Heart right ventricle (tissue), 16 donors: ENCODE measurements around the gene PIEZO1. TPM values are rescaled to one million over a fixed set of nuclear protein-coding genes. Genes with fewer than 3 reads are reported as not detected.
A peak's percentile ranks its signal among the peaks of the same experiment; 100 is the strongest.

ENCODE experiments used
- ATAC-seq, 8 donors: fragments of 200-7000 bp; cut with Tn5 transposase; one replicate each; pipeline ENCODE4 v1.9.1; 2020; ENCODE audit warnings: mild to moderate bottlenecking in 8 of 8, moderate library complexity in 8 of 8, moderate number of reproducible peaks in 1 of 8
- DNase-seq, 2 donors: peaks; one replicate each; pipeline ENCODE4 v3.0.0-alpha.2; 2020
- H3K27ac ChIP-seq, 10 donors: fragments of 200-600 bp; sonication (generic) in 2 of 10; one replicate each; pipeline versions ENCODE4 v1.5.0 to v1.8.0; 2020 to 2022; ENCODE audit warnings: mild to moderate bottlenecking in 3 of 10
- H3K27me3 ChIP-seq, 7 donors: fragments of 200-600 bp; one replicate each; pipeline ENCODE4 v1.8.0; 2021 to 2022; ENCODE audit warnings: mild to moderate bottlenecking in 2 of 7
- H3K36me3 ChIP-seq, 9 donors: fragments of 200-600 bp; sonication (generic) in 1 of 9; one replicate each; pipeline versions ENCODE4 v1.5.0 to v1.8.0; 2020 to 2022; ENCODE audit warnings: mild to moderate bottlenecking in 2 of 9
- H3K4me1 ChIP-seq, 9 donors: fragments of 200-600 bp; sonication (generic) in 1 of 9; one replicate each; pipeline versions ENCODE4 v1.5.0 to v1.8.0; 2020 to 2022; ENCODE audit warnings: mild to moderate bottlenecking in 4 of 9
- H3K4me3 ChIP-seq, 10 donors: fragments of 200-600 bp; sonication (generic) in 2 of 10; one replicate each; pipeline versions ENCODE4 v1.5.0 to v1.8.0; 2020 to 2022; ENCODE audit warnings: mild to moderate bottlenecking in 7 of 10, moderate library complexity in 2 of 10
- H3K9me3 ChIP-seq, 11 donors: fragments of 200-600 bp in 10 of 11; sonication (generic) in 2 of 11; one replicate each; pipeline versions ENCODE4 v1.5.0 to v1.8.0; 2013 to 2022; ENCODE audit warnings: mild to moderate bottlenecking in 2 of 11, control low read depth in 1 of 11, moderate library complexity in 1 of 11
- CTCF ChIP-seq, 9 donors: fragments of 200-600 bp; sonication (generic) in 2 of 9; IDR thresholded peaks; one replicate each; pipeline versions ENCODE4 v1.5.0 to v1.8.0; 2021 to 2022; ENCODE audit warnings: antibody characterized with exemption in 9 of 9, mild to moderate bottlenecking in 5 of 9, moderate library complexity in 1 of 9
- WGBS, 2 donors: extraction: QIAGEN DNeasy Blood & Tissue Kit; methylation state at CpG; one replicate each; pipeline ENCODE4 v1.1.7; 2013; ENCODE audit warnings: inconsistent platforms in 1 of 2; 5-methylcytosine and 5-hydroxymethylcytosine counted together
- intact Hi-C, 10 donors: fragments of 100-400 bp; cut with DNase I; formaldehyde crosslinking; loops; one replicate each; pipeline versions ENCODE4 v1.11.1 to v1.14.2; 2022
- polyA plus RNA-seq, 2 donors: library from polyadenylated mRNA; stranded (reverse); fragments of 200-250 nt; gene quantifications; one replicate each; pipeline ENCODE4 v1.2.3, GENCODE V29; 2013
- total RNA-seq, 10 donors: library from RNA; stranded (reverse); fragmentation: NEBNext Ultra II Directional in 3 of 10; extraction: Animal tissue kit (Norgen Biotek cat#: 25700) in 3 of 10; gene quantifications; one replicate each; pipeline versions ENCODE4 v1.2.1 to v1.2.4, GENCODE V29; 2021 to 2023
- donor health status: Arrhythmogenic right ventricular cardiomyopathy.
- donor health status: ischemic (EF 13 %, LVEDD 7.1; RV severe dilation, severe dysfunction).
- donor health status: healthy with polysubstance abuse.
- donor health status: DM: no; HTN: yes; CAD: no.
- donor health status: DM: no; HTN: no; CAD: no.
- donor health status: ischemic (EF 25% LVEDD 6.9; RV normal size, moderate dysfunction).
- donor health status: ischemic (EF 25% LVEDD 5.7; RV mildly dilated, moderate dysfunction).
- donor health status: healthy.
- donor health status: DM: yes; HTN: yes; CAD: no.
- donor health status: Ischemic cardiomyopathy.
- donor health status: ischemic (EF 35%, LVEDD 5.7; RV mildly dilated, moderate dysfunction).
- donor health status: nonischemic (EF 11% LVEDD 7.7; RV severe dilation, severe dysfunction).
- donor health status: DM: yes; HTN: yes; CAD: no.
- donor health status: PGD.
- donor health status: ischemic (EF 29% LVEDD 5.4; RV normal size, mild dysfunction).
- donor health status: nonischemic (EF 23%, LVEDD 6.1; RV moderate dilation, normal function).

The PIEZO1 gene
- total and polyA plus RNA-seq, 12 donors, result 12.3 to 78.2 (median 18.0) TPM

- DNase-seq, result no peak
- peaks cover 12 to 40% (median 30%) of the 10 kb centered on the region in 9 donors for H3K4me1 ChIP-seq
- H3K36me3 ChIP-seq, result peaks cover 0 to 31% (median 0%) of the 10 kb centered on the region in 9 donors
- H3K27ac ChIP-seq, result peak overlapping the region in 7 of 10 donors; percentile 89 to 97 (median 92)
- H3K27me3 ChIP-seq, result no peaks in the 10 kb centered on the region
- TF ChIP-seq CTCF (IDR thresholded peaks at IDR 0.05), result no peak
- WGBS, 2 donors, result 45 to 47% methylated on average over 12 of the region's 12 CpGs
- peak overlapping the region in 9 of 10 donors; percentile 50 to 94 (median 82) for H3K4me3 ChIP-seq
- no peaks in the 10 kb centered on the region for H3K9me3 ChIP-seq
- ATAC-seq, result no peak
- intact Hi-C loops, result loop anchor here in 8 of 10 donors (2.0 to 10.0 kb wide), 9 partner anchors 46 to 407 kb away; partner anchors contain the start of genes GALNS (in 4 of the 8), TRAPPC2L (in 4 of the 8), CDH15 (in 2 of the 8) and ZNF778 (in 1 of the 8)
These were observed 25.3 kb upstream of the PIEZO1 start for GRCh38 chr16:88810166-88810911.

GRCh38 chr16:88809676-88810165, 24.7 kb upstream of the PIEZO1 start:
- no peak overlapping the region for H3K27ac ChIP-seq
- no peak for ATAC-seq
- no peak overlapping the region for H3K4me3 ChIP-seq
- H3K4me1 ChIP-seq, result peaks cover 12 to 45% (median 30%) of the 10 kb centered on the region in 9 donors
- H3K36me3 ChIP-seq, result peaks cover 0 to 31% (median 0%) of the 10 kb centered on the region in 9 donors
- H3K9me3 ChIP-seq, result no peaks in the 10 kb centered on the region
- H3K27me3 ChIP-seq, result no peaks in the 10 kb centered on the region
- intact Hi-C loops, result loop anchor here in 8 of 10 donors (2.0 to 10.0 kb wide), 9 partner anchors 47 to 408 kb away; partner anchors contain the start of genes GALNS (in 4 of the 8), TRAPPC2L (in 4 of the 8), CDH15 (in 2 of the 8) and ZNF778 (in 1 of the 8)
- no peak for DNase-seq
- WGBS, 2 donors, result 86 to 87% methylated on average over 10 of the region's 10 CpGs
- no peak for TF ChIP-seq CTCF (IDR thresholded peaks at IDR 0.05)

- no peak for TF ChIP-seq CTCF (IDR thresholded peaks at IDR 0.05)
- ATAC-seq (no peak), DNase-seq (no peak)
- WGBS, 2 donors, result 87 to 92% methylated on average over 10 of the region's 10 CpGs
- H3K27ac ChIP-seq, result no peak overlapping the region
- no peak overlapping the region for H3K4me3 ChIP-seq
- H3K27me3 ChIP-seq, result no peaks in the 10 kb centered on the region
- peaks cover 12 to 51% (median 36%) of the 10 kb centered on the region in 9 donors for H3K4me1 ChIP-seq
- H3K36me3 ChIP-seq, result peaks cover 0 to 31% (median 0%) of the 10 kb centered on the region in 9 donors
- intact Hi-C loops, result no loop called here
- no peaks in the 10 kb centered on the region for H3K9me3 ChIP-seq
These were observed 24.2 kb upstream of the PIEZO1 start for GRCh38 chr16:88809068-88809675.
